Activated T-cell treated with anti-CD3 and anti-CD28 coated beads for 1 hour (primary cell): ENCODE measurements around the gene POLA2.
"Not testable (repeated sequence)": the region's sequence is repeated elsewhere in the genome, so short reads cannot be mapped to it uniquely, and the experiment has no call there.

Source experiments
- DNase-seq: peaks from one replicate; pipeline ENCODE4 v3.0.0-alpha.2; 2020; ENCODE audit warnings: low read depth

POLA2 gene

DNA sequence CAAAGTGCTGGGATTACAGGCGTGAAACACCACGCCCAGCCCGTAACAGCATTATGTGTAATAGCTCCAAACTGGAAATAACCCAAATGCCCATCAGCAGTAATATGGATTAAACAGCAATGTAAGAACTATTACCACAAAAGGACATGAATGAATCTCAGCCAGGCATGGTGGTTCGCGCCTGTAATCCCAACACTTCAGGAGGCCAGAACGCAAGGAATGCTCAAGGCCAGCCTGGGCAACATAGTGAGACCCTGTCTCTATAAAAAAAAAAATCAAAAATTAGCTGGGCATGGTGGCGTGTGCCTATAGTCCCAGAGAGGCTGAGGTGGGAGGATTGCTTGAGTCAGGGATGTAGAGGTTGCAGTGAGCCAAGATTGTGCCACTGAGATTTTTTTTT, 68.8 kb downstream of the POLA2 start:
- DNase-seq: no peak

DNA sequence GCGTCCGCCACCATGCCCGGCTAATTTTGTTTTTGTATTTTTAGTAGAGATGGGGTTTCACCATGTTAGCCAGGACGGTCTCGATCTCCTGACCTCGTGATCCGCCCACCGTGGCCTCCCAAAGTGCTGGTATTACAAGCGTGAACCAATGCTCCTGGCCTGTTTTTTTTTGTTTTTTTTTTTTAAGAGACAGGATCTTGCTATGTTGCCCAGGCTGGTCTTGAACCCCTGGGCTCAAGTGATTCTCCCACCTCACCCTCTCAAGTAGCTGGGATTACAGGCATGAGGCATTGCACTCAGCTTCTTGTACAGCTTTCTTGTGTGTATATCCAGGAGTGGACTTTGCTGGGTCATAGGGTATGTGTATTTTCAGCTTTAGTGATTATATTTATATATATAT, 70.8 kb downstream of the POLA2 start:
- DNase-seq: not testable (repeated sequence)

DNA sequence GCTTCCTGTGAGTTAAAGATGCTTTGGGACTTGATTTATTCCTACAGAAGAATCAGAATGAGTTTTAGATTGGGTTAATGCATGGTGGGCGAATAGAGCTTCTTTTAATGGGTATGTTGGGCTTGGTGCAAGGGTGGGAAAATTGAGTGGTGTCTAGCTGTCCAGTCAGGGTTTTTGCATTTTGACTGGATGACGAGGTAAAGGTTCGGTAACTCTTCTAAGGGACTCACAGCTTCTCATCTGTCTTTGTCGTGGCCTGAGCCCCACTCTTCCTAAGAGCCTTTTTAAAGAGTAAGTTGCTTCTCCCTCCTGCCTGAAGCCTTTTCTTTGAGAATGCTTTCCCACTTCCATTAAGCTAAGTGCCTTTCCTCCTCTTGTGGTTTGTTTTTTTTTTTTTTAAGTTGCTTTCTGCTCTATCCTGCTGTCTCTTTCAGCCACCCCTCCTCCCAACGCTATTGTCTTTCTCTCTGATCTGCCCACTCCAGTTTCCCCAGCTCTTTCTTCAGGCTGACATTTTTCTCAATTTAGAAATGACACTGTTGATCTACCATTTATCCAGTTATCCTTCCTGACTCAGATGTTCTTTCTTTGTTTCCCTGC, 73.0 kb downstream of the POLA2 start:
- DNase-seq: no peak

GRCh38 chr11:65338676-65339075, 76.9 kb downstream of the POLA2 start:
- no peak for DNase-seq

DNA sequence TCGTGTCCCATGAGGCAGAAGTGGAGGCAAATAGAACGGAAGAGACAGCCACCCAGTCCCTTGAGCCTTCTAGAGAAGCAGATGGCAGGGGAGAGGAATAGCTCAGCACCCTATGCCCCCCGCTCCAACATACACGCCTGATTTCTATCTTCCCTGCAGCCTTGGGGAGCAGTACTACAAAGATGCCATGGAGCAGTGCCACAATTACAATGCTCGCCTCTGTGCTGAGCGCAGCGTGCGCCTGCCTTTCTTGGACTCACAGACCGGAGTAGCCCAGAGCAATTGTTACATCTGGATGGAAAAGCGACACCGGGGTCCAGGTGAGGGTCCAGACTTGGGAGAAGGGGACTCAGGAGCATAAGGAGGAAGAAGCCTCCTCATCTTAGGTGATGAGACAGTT, 78.5 kb downstream of the POLA2 start:
- DNase-seq: no peak

GRCh38 chr11:65341856-65342255, 80.1 kb downstream of the POLA2 start:
- no peak for DNase-seq
